Smooth muscle cell (in vitro differentiated cells): ENCODE data around the gene PITX2. TPM values are rescaled to one million over a fixed set of nuclear protein-coding genes. Genes with fewer than 3 reads are reported as not detected.

ENCODE experiments used
- DNase-seq: peaks from one replicate; lab custom pipeline; 2025; ENCODE audit not compliant: unreplicated experiment; lab: John Stamatoyannopoulos, UW
- H2AFZ ChIP-seq: fragments of 200-600 bp; sonication (generic); 2 replicates; pipeline ENCODE4 v1.6.0; 2016; ENCODE audit warnings: antibody characterized with exemption, low read depth, mild to moderate bottlenecking
- H3F3A ChIP-seq: fragments of 200-600 bp; sonication (generic); 2 replicates; pipeline ENCODE4 v1.6.0; 2017; ENCODE audit warnings: antibody characterized with exemption, low read depth
- H3K27ac ChIP-seq: fragments of 200-600 bp; sonication (generic); 2 replicates; pipeline ENCODE4 v1.5.1; 2016; ENCODE audit warnings: low read depth, mild to moderate bottlenecking
- H3K27me3 ChIP-seq: fragments of 200-600 bp; sonication (generic); 2 replicates; pipeline ENCODE4 v1.6.1; 2016; ENCODE audit warnings: low read depth, mild to moderate bottlenecking
- H3K36me3 ChIP-seq: fragments of 200-600 bp; sonication (generic); 2 replicates; pipeline ENCODE4 v1.5.1; 2016; ENCODE audit warnings: low read depth
- H3K4me1 ChIP-seq: fragments of 200-600 bp; sonication (generic); 2 replicates; pipeline ENCODE4 v1.5.1; 2016; ENCODE audit warnings: low read depth
- H3K4me2 ChIP-seq: fragments of 200-600 bp; sonication (generic); 2 replicates; pipeline ENCODE4 v1.6.0; 2016; ENCODE audit warnings: mild to moderate bottlenecking
- H3K4me3 ChIP-seq: fragments of 200-600 bp; sonication (generic); 2 replicates; pipeline ENCODE4 v1.5.1; 2016; ENCODE audit warnings: mild to moderate bottlenecking
- H3K79me2 ChIP-seq: fragments of 200-600 bp; sonication (generic); 2 replicates; pipeline ENCODE4 v1.6.0; 2016; ENCODE audit warnings: low read depth, mild to moderate bottlenecking
- H3K9ac ChIP-seq: fragments of 200-600 bp; sonication (generic); 2 replicates; pipeline ENCODE4 v1.6.0; 2016; ENCODE audit warnings: low read depth
- H3K9me3 ChIP-seq: fragments of 200-600 bp; sonication (generic); replicated peaks from 2 replicates; pipeline ENCODE4 v1.5.1; 2016; ENCODE audit warnings: low read depth
- H4K20me1 ChIP-seq: fragments of 200-600 bp; sonication (generic); 2 replicates; pipeline ENCODE4 v1.6.0; 2016; ENCODE audit warnings: low read depth
- WGBS: methylation state at CpG from one replicate; pipeline ENCODE4 v1.1.7; 2016; ENCODE audit warnings: low lambda C conversion rate; 5-methylcytosine and 5-hydroxymethylcytosine counted together
- polyA plus RNA-seq: library from polyadenylated mRNA; unstranded; fragments of >200 nt; fragmentation: Nextera tagmentation; extraction: Ambion mirVana; gene quantifications from 2 replicates; pipeline ENCODE4 v1.2.1, GENCODE V29; 2016
- total RNA-seq: library from RNA; depleted of rRNA; stranded (reverse); fragments of >200 nt; gene quantifications from 2 replicates; pipeline ENCODE4 v1.2.3, GENCODE V29; 2014
- TF ChIP-seq, protein P1 (sequence below): fragments of 200-600 bp; sonication (generic); IDR thresholded peaks from 2 replicates; pipeline ENCODE4 v1.5.1; 2017; ENCODE audit warnings: borderline replicate concordance, mild to moderate bottlenecking, antibody characterized with exemption; ENCODE audit not compliant: insufficient read depth, poor library complexity, severe bottlenecking

PITX2 gene
- total and polyA plus RNA-seq, 2 experiments from 2014 or later = 289 to 543 TPM

DNA sequence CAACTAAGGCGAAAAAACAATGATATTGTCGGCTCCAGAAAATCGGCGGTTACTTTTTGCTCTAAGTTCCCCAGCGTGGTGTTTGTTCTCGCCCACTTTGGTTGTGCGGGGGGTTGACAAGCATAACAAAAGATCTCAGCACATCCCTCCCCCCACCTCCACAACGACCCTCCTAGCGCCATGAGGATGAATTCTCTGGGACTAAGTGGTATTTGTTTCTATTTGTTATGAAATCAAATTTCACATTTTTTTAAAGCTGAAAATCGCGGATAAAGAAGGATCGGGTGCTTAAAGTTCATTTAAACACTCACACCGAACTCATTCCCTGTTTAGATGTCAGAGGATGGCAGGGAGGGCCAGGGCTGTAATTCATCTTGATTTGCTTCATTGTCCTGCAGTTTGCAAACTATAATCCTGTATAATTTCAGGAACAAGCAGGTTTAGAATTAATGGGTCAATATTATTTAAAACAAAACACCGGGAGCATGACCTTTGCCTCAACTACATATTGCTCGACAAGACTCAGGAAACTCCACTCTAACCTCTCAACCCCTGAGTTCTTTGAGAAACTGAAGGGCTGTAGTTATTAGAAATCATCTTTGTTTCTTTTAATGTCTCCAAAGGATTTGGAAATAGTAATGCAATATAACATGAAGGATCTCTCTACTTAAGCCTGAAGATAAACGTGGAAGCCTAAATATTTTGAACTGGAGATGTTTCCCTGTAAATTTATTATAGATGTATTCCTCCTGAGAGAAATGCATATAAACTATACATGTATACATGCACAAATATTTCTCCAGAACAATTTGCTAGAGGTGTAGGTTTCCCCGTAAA lies 6.4 kb downstream of the PITX2 start:
- Histone ChIP-seq H2AFZ (peak overlapping the region; percentile 74), H3K79me2 (peaks cover 94% of the 10 kb centered on the region), H3K27me3 (no peaks in the 10 kb centered on the region), H3K9ac (peak overlapping the region; percentile 89), H3K4me1 (peaks cover 41% of the 10 kb centered on the region), H3K4me2 (peak overlapping the region; percentile 98), H3K27ac (peak overlapping the region; percentile 95), H3K36me3 (no peaks in the 10 kb centered on the region), H4K20me1 (peaks cover 40% of the 10 kb centered on the region), H3F3A (peaks cover 30% of the 10 kb centered on the region), H3K4me3 (peak overlapping the region; percentile 65), H3K9me3 (no peaks in the 10 kb centered on the region)
- TF ChIP-seq, protein P1, sequence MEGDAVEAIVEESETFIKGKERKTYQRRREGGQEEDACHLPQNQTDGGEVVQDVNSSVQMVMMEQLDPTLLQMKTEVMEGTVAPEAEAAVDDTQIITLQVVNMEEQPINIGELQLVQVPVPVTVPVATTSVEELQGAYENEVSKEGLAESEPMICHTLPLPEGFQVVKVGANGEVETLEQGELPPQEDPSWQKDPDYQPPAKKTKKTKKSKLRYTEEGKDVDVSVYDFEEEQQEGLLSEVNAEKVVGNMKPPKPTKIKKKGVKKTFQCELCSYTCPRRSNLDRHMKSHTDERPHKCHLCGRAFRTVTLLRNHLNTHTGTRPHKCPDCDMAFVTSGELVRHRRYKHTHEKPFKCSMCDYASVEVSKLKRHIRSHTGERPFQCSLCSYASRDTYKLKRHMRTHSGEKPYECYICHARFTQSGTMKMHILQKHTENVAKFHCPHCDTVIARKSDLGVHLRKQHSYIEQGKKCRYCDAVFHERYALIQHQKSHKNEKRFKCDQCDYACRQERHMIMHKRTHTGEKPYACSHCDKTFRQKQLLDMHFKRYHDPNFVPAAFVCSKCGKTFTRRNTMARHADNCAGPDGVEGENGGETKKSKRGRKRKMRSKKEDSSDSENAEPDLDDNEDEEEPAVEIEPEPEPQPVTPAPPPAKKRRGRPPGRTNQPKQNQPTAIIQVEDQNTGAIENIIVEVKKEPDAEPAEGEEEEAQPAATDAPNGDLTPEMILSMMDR = no peak
- WGBS = 3% methylated on average over 17 of the region's 17 CpGs
- no peak for DNase-seq

DNA sequence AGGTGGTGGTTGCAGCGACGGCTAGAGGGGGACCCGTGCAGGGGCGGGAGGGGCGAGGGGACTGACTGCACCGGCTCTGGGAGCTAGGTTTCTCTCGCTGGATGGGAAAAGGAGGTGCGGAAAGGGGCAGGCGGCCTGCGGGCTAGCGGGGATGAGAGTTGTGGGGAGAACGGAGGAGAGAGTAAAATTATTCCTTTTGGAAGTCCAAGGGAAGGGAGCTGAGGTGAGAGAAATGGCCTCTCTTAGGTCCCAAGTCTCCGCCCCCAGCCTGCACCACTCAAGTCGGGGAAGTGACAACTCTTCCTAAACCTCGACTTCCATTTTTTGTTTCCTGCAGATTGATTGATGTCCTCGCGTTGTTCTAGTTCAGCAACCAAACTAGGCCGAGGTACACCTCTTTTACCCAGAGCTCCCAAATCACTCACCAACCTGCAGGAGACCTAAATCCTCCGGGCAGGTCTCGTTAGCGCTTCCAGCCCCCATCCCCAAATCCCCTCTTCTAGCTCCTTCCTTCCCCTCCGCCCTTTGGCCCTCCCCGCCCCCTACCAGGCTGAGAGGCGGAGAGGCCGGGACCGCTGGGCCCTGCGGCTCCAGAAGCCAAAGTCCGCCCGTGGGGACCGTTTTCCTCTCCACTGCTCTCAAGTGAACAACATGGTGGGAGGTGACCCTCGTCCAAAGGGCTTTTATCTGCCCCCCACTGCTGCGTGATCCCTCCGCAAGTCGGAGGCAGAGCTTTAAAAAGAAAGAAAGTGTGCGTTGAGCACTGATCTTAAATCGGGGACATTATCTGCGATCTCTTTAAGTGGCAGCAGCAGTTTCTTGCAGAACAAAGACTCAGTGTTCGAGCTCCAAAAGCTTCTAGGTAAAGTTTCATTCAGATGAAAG lies 7.3 kb downstream of the PITX2 start:
- H3K9ac ChIP-seq = peak overlapping the region; percentile 89
- no peak for DNase-seq
- WGBS = 1% methylated on average over 32 of the region's 38 CpGs
- H3K79me2 ChIP-seq = peaks cover 93% of the 10 kb centered on the region
- H3K4me2 ChIP-seq = peak overlapping the region; percentile 98
- TF ChIP-seq, protein P1 = no peak
- H3K4me3 ChIP-seq = peak overlapping the region; percentile 65
- peak overlapping the region; percentile 74 for H2AFZ ChIP-seq
- no peaks in the 10 kb centered on the region for H3K9me3 ChIP-seq
- peaks cover 27% of the 10 kb centered on the region for H3F3A ChIP-seq
- peaks cover 31% of the 10 kb centered on the region for H4K20me1 ChIP-seq
- H3K27ac ChIP-seq = peak overlapping the region; percentile 95
- peaks cover 41% of the 10 kb centered on the region for H3K4me1 ChIP-seq
- H3K27me3 ChIP-seq = no peaks in the 10 kb centered on the region
- no peaks in the 10 kb centered on the region for H3K36me3 ChIP-seq

DNA sequence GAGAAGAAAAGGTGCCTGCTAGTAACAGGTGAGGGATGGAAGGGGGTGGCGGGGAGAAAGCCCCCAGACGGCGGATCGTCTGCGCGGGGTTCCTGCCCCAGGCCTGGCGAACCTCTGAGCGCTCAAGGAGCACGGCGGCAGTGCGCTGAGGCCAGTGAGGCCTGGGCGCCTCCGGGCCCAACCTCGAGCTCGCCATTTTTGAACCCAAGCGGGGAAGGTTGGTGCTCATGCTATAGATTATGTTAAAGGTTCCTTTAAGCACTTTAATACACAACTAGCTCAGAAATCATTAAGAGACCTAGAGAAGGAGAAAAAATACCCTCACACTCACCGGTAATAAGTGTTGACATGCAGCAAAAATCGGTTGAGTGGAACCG lies 7.9 kb downstream of the PITX2 start:
- Histone ChIP-seq H3K4me1 (peaks cover 34% of the 10 kb centered on the region), H3K79me2 (peaks cover 87% of the 10 kb centered on the region), H3K27me3 (no peaks in the 10 kb centered on the region), H3K4me3 (peak overlapping the region; percentile 65), H4K20me1 (peaks cover 25% of the 10 kb centered on the region), H3K9ac (peak overlapping the region; percentile 89), H3K36me3 (no peaks in the 10 kb centered on the region), H3K27ac (peak overlapping the region; percentile 95), H3K9me3 (no peaks in the 10 kb centered on the region), H3K4me2 (peak overlapping the region; percentile 98), H2AFZ (peak overlapping the region; percentile 74), H3F3A (peaks cover 23% of the 10 kb centered on the region)
- TF ChIP-seq, protein P1 = no peak
- 3% methylated on average over 18 of the region's 19 CpGs for WGBS
- DNase-seq = no peak
